K562 treated with DMSO at 1 percent for 48 hours (cell line): ENCODE data around the gene PLS3. TPM values are rescaled to one million over a fixed set of nuclear protein-coding genes. Genes with fewer than 3 reads are reported as not detected.

Experiments
- total RNA-seq: library from RNA; unstranded; fragments of 300-600 nt; gene quantifications from 2 replicates; pipeline ENCODE4 v1.2.3, GENCODE V29; 2022; ENCODE audit warnings: low replicate concordance; ENCODE audit errors: extremely low read depth

Gene PLS3, protein sequence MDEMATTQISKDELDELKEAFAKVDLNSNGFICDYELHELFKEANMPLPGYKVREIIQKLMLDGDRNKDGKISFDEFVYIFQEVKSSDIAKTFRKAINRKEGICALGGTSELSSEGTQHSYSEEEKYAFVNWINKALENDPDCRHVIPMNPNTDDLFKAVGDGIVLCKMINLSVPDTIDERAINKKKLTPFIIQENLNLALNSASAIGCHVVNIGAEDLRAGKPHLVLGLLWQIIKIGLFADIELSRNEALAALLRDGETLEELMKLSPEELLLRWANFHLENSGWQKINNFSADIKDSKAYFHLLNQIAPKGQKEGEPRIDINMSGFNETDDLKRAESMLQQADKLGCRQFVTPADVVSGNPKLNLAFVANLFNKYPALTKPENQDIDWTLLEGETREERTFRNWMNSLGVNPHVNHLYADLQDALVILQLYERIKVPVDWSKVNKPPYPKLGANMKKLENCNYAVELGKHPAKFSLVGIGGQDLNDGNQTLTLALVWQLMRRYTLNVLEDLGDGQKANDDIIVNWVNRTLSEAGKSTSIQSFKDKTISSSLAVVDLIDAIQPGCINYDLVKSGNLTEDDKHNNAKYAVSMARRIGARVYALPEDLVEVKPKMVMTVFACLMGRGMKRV
- total RNA-seq: not detected in 2 replicates

DNA sequence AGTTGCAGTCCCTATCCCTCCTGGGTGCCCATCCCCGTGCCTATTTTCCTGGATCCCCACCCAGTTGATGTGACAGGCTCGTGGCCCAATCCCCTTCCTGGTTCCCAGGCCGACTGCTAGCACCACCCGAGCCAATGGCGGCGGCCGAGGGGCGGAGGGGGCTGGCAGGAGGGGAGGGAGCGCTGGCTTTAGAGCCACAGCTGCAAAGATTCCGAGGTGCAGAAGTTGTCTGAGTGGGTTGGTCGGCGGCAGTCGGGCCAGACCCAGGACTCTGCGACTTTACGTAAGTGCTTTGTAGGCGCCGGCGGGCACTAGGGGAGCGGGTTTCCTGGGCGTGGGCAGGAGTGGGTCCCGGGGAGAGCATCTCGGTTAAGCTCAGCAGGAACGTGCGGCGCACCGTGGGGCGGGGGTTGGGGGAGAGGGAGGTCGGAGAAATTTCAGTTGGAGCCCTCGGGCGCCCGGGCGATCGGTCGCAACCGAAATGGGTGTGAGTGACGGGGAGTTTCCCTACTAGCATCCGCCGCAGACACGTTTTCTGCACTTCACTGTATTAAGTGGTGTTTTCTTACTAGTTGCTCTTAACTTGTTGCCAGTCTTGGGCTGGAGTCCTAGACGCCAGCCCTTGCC is at the start of gene PLS3:
Gene PLS3, plus strand, starts transcription at position 197 of the 627 bp plus-strand sequence. CDS start 49,077 bp downstream, outside the sequence.

